Lower lobe of right lung (tissue), 2 donors: Measurements from ENCODE around the gene SORCS2. TPM values are rescaled to one million over a fixed set of nuclear protein-coding genes. Genes with fewer than 3 reads are reported as not detected.

Source experiments
- ATAC-seq, 2 donors: fragments of 200-7000 bp; cut with Tn5 transposase; one replicate each; pipeline ENCODE4 v1.9.1; 2020 to 2022; ENCODE audit warnings: mild to moderate bottlenecking in 2 of 2, moderate library complexity in 2 of 2
- DNase-seq: peaks from one replicate; pipeline ENCODE4 v3.0.0-alpha.2; 2020
- H3K27ac ChIP-seq: fragments of 200-600 bp; one replicate; pipeline ENCODE4 v1.8.0; 2022
- H3K27me3 ChIP-seq: fragments of 200-600 bp; one replicate; pipeline ENCODE4 v1.8.0; 2022; ENCODE audit warnings: low read depth
- H3K36me3 ChIP-seq: fragments of 200-600 bp; one replicate; pipeline ENCODE4 v1.8.0; 2022; ENCODE audit warnings: mild to moderate bottlenecking
- H3K4me1 ChIP-seq: fragments of 200-600 bp; one replicate; pipeline ENCODE4 v1.8.0; 2022
- H3K4me3 ChIP-seq: fragments of 200-600 bp; one replicate; pipeline ENCODE4 v1.8.0; 2022; ENCODE audit warnings: mild to moderate bottlenecking
- H3K9me3 ChIP-seq: fragments of 200-600 bp; one replicate; pipeline ENCODE4 v1.8.0; 2022
- CTCF ChIP-seq: fragments of 200-600 bp; IDR thresholded peaks from one replicate; pipeline ENCODE4 v1.8.0; 2022; ENCODE audit warnings: antibody characterized with exemption, mild to moderate bottlenecking
- intact Hi-C: fragments of 100-400 bp; cut with DNase I; formaldehyde crosslinking; loops from one replicate; pipeline ENCODE4 v1.11.0; 2022
- total RNA-seq: library from RNA; stranded (reverse); fragmentation: NEBNext Ultra II Directional; extraction: Animal tissue kit (Norgen Biotek cat#: 25700); gene quantifications from one replicate; pipeline ENCODE4 v1.2.1, GENCODE V29; 2021
- donor health status: DM: no; HTN: yes; CAD: no; lungs with severe emphysema.

SORCS2 gene
- total RNA-seq, 1 donor from 2014 or later = 5.8 TPM

GRCh38 chr4:7381890-7382633 is 189.7 kb downstream of the SORCS2 start:
- DNase-seq (no peak), ATAC-seq (no peak)
- Histone ChIP-seq H3K27ac (no peak overlapping the region), H3K36me3 (no peaks in the 10 kb centered on the region), H3K9me3 (no peaks in the 10 kb centered on the region), H3K4me3 (no peak overlapping the region), H3K27me3 (peaks cover 5% of the 10 kb centered on the region), H3K4me1 (no peaks in the 10 kb centered on the region)
- intact Hi-C loops = no loop called here
- no peak for TF ChIP-seq CTCF

GRCh38 chr4:7382634-7383014 is 190.3 kb downstream of the SORCS2 start:
- H3K4me3 ChIP-seq = no peak overlapping the region
- H3K4me1 ChIP-seq = no peaks in the 10 kb centered on the region
- H3K9me3 ChIP-seq = no peaks in the 10 kb centered on the region
- H3K27ac ChIP-seq = no peak overlapping the region
- DNase-seq (no peak), ATAC-seq (no peak)
- intact Hi-C loops = no loop called here
- H3K36me3 ChIP-seq = no peaks in the 10 kb centered on the region
- no peak for TF ChIP-seq CTCF
- peaks cover 5% of the 10 kb centered on the region for H3K27me3 ChIP-seq

- Histone ChIP-seq H3K9me3 (no peaks in the 10 kb centered on the region), H3K4me1 (no peaks in the 10 kb centered on the region), H3K36me3 (no peaks in the 10 kb centered on the region), H3K4me3 (no peak overlapping the region), H3K27ac (no peak overlapping the region), H3K27me3 (peaks cover 5% of the 10 kb centered on the region)
- intact Hi-C loops = no loop called here
- TF ChIP-seq CTCF = no peak
- no peak for DNase-seq
- no peak for ATAC-seq
Measured at GRCh38 chr4:7383266-7383665, 190.9 kb downstream of the SORCS2 start.

- H3K9me3 ChIP-seq = no peaks in the 10 kb centered on the region
- ATAC-seq = no peak
- H3K4me3 ChIP-seq = no peak overlapping the region
- intact Hi-C loops = no loop called here
- H3K27me3 ChIP-seq = peaks cover 5% of the 10 kb centered on the region
- no peak overlapping the region for H3K27ac ChIP-seq
- H3K4me1 ChIP-seq = no peaks in the 10 kb centered on the region
- H3K36me3 ChIP-seq = no peaks in the 10 kb centered on the region
- DNase-seq = peak; percentile 24
- TF ChIP-seq CTCF = no peak
Measured at GRCh38 chr4:7384003-7384928, 191.9 kb downstream of the SORCS2 start.

- TF ChIP-seq CTCF = no peak
- Histone ChIP-seq H3K27me3 (no peaks in the 10 kb centered on the region), H3K27ac (no peak overlapping the region), H3K36me3 (no peaks in the 10 kb centered on the region), H3K4me3 (no peak overlapping the region), H3K4me1 (no peaks in the 10 kb centered on the region), H3K9me3 (no peaks in the 10 kb centered on the region)
- DNase-seq (peak; percentile 31), ATAC-seq (no peak)
- intact Hi-C loops = no loop called here
Measured at GRCh38 chr4:7384929-7385890, 192.9 kb downstream of the SORCS2 start.
